Activated CD8-positive, alpha-beta memory T cell treated with anti-CD3 and anti-CD28 coated beads, Interleukin-2, amount 50 U/mL, for 48 hours (primary cell): Measurements from ENCODE around the gene PRTN3.
"Not testable (repeated sequence)": the region's sequence is repeated elsewhere in the genome, so short reads cannot be mapped to it uniquely, and the experiment has no call there.

ENCODE experiments used
- DNase-seq: peaks from one replicate; pipeline ENCODE4 v3.0.0-alpha.2; 2020

Gene PRTN3

DNA sequence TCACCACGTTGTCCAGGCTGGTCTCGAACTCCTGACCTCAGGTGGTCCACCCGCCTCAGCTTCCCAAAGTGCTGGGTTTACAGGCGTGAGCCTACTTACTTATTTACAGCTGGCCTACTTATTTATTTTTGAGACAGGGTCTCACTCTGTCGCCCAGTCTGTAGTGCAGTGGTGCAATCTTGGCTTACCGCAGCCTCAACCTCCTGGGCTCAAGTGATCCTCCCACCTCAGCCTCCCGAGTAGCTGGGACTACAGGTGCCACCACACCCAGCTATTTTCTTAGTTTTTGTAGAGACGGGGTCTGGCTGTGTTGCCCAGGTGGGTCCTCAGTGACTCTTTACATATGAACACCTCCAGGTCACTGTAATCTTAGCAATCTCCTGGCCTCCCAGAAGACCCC, 8.4 kb downstream of the PRTN3 start:
- not testable (repeated sequence) for DNase-seq

GRCh38 chr19:850221-850978, 9.6 kb downstream of the PRTN3 start:
- DNase-seq: no peak

GRCh38 chr19:850979-851335, 10.2 kb downstream of the PRTN3 start:
- DNase-seq: no peak

DNA sequence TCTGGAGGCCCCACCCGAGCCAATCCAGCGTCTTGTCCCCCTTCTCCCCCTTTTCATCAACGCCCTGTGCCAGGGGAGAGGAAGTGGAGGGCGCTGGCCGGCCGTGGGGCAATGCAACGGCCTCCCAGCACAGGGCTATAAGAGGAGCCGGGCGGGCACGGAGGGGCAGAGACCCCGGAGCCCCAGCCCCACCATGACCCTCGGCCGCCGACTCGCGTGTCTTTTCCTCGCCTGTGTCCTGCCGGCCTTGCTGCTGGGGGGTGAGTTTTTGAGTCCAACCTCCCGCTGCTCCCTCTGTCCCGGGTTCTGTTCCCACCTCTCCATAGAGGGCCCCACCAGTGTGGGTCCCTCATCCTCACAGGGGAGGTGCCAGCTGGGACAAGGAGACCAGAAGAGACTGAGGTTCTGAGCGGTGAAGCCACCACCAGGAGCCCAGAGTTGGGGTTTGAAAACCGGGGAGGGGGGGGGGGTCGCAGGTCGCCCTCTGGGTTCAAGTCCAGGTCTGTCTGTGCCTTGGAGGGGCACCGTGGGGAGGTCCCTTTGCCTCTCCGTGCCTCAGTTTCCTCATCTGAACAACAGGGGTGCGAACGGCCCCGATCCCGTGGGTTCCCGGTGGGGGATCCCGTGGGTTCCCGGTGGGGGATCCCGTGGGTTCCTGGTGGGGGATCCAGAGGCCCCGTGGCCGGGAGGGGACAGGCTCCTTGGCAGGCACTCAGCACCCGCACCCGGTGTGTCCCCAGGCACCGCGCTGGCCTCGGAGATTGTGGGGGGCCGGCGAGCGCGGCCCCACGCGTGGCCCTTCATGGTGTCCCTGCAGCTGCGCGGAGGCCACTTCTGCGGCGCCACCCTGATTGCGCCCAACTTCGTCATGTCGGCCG, 11.6 kb downstream of the PRTN3 start, which contains the start of gene ELANE:
Gene ELANE (plus strand): TSS at position 168 of the 878 bp plus-strand sequence. CDS start 26 bp downstream, at position 194.
- DNase-seq: no peak

DNA sequence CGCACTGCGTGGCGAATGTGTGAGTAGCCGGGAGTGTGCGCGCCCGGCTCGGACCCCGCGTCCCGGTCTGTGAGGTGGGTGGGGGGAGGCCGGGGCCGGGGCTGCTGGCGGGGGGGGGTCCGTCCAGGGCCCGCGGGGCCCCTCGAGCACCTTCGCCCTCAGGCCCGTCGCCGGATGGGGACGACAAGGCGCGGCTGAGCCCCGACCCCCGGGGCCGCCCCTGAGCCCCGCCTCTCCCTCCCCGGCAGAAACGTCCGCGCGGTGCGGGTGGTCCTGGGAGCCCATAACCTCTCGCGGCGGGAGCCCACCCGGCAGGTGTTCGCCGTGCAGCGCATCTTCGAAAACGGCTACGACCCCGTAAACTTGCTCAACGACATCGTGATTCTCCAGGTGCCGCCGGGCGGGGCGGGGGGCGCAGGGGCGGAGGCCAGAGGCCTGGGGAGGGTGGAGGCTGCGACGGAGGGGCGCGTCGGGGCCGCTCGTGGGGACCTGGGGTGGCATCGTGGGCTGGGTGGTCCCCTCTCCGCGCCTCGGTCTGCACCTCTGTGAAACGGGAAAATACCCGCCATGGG, 12.3 kb downstream of the PRTN3 start:
- no peak for DNase-seq

DNA sequence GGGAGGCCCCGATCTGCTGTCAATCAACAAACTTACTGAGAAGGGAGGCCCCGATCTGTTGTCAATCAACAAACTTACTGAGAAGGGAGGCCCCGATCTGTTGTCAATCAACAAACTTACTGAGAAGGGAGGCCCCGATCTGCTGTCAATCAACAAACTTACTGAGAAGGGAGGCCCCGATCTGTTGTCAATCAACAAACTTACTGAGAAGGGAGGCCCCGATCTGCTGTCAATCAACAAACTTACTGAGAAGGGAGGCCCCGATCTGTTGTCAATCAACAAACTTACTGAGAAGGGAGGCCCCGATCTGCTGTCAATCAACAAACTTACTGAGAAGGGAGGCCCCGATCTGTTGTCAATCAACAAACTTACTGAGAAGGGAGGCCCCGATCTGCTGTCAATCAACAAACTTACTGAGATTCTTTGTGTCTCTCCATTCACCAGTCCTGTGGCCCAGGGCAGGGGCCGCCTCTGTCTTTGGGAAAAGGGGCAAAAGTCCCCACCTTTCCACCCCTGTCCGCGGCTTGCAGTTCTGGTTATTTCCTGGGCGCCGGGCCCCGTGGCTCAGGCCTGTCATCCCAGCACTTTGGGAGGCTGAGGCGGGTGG, 12.9 kb downstream of the PRTN3 start:
- DNase-seq: not testable (repeated sequence)

DNA sequence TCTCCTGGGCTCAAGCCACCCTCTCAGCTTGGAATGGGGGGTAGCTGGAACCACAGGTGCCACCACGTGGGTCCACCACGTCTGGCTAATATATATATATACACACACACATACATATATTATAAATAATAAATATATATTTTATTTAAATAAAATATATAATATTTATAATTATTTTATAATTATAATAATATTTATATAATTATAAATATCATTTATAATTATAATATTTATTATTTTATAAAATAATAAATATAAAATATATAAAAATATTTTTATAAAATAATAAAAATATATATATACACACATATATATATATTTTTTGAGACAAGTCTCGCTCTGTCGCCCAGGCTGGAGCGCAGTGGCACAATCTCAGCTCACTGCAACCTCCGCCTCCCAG, 13.8 kb downstream of the PRTN3 start:
- no peak for DNase-seq

GRCh38 chr19:855142-855541, 14.3 kb downstream of the PRTN3 start:
- DNase-seq: no peak

GRCh38 chr19:855566-856120, 14.8 kb downstream of the PRTN3 start:
- no peak for DNase-seq

DNA sequence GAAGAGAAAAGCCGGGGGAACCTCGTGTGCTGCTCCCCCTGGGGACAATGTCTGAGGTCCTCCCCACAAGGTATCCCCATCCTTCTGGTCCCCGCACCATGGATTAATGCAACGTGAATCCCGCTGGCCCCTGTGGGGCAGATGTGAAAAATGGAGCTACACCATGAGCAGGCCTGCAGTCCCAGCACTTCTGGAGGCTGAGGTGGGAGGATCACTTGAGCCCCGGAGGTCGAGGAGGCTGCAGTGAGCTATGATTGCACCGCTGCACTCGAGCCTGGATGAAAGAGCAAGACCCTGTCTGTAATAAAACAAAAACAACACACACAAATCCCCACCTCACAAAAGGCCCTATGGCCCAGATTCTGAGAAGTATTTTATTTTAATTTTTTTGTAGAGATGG, 17.5 kb downstream of the PRTN3 start:
- no peak for DNase-seq

GRCh38 chr19:858868-859843, 18.4 kb downstream of the PRTN3 start, which contains the start of gene CFD:
Gene CFD (plus strand): TSS chr19:859664. CDS start chr19:859690, 26 bp downstream.
- DNase-seq: no peak

GRCh38 chr19:861141-861755, 20.4 kb downstream of the PRTN3 start:
- no peak for DNase-seq

DNA sequence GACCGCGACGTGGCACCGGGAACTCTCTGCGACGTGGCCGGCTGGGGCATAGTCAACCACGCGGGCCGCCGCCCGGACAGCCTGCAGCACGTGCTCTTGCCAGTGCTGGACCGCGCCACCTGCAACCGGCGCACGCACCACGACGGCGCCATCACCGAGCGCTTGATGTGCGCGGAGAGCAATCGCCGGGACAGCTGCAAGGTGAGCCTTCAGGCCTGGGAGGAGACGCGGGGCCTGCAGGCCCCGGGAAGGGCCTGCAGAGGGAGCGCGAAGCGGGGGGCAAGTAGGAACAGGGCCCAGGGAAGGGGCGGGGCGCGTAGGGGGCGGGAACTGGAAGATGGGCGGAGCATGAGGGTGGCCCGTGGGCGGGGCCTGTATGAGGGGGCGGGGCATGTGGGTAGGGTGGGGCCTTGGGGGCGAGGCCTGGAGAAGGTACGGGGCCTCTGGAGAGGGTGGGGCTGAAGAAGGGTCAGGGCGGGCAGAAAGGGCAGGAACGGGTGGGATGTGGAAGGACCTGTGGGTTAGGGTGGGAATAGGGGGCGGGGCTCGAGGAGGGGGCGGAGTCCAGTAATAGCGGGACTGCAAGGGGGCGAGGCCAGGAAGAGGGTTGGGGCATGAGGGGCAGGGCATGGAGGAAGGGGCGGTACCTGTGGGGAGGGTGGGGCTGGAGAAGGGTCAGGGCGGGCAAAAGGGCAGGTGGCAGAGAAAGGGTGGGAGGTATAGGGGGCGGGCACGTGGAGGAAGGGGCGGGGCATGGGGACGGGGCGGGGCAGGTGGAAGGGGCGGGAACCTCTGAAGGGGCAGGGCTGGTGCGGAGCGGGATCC, 21.2 kb downstream of the PRTN3 start:
- DNase-seq: peak; percentile 92

DNA sequence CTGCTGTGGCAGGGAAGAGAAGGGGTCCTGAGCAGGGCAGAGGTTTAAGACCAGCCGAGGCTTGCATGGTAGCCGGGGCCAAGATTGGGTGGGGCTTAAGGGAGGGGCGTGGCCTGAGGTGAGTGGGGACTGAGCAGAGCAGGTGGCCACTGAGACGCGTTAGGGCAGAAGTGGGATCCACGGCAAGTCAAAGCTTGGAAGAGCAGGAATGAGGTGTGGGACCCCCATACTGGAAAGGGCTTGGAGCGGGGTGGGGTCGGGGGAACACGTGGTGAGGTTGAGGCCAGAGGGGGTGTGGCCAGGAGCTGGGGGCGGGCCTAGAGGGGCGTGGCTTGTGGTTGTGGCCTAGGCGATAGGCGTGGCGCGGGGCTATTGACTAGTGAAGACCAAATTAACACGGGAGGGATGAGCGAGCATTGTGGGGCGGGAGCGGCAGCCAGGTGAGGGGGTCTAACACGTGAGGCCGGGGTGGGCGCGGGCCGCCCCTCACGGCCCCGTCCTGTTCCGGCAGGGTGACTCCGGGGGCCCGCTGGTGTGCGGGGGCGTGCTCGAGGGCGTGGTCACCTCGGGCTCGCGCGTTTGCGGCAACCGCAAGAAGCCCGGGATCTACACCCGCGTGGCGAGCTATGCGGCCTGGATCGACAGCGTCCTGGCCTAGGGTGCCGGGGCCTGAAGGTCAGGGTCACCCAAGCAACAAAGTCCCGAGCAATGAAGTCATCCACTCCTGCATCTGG, 21.9 kb downstream of the PRTN3 start:
- peak; percentile 91 for DNase-seq

- no peak for DNase-seq
These were observed 22.5 kb downstream of the PRTN3 start for GRCh38 chr19:863315-863620.

GRCh38 chr19:866769-867300, 26.0 kb downstream of the PRTN3 start:
- DNase-seq: no peak

GRCh38 chr19:867301-867793, 26.5 kb downstream of the PRTN3 start:
- DNase-seq: no peak

DNA sequence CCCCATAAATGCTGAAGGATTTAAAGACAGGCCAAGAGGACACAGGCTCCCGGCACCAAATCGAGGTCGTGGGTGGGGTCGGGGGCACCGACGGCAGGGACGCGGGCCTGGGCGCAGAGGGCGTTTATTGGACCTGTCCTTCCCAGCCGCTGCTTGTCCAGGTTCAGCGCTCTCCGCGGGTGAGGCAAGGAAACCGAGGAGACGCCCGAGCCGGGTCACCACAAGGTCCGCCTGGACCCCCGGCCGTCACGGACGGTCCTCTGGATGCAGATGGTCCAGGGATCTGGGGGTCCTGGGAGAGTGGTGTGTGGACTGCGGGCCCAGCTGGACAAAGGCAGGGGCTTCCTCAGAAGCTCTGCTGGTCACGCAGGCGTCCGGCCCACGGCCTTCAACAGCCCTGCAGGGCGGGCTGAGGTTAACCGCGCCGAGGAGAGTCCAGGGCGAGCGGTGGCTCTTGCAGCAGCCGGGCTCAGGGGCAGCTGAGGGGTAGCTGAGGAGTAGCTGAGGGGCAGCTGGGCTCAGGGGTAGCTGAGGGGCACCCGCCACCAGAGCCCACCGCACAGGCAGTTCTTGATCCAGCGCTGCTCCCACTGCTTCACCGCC, 27.2 kb downstream of the PRTN3 start:
- no peak for DNase-seq
